Sigmoid colon (tissue), 7 donors: ENCODE data around the gene UPK3BL2. TPM values are rescaled to one million over a fixed set of nuclear protein-coding genes. Genes with fewer than 3 reads are reported as not detected.

Experiments used
- polyA plus RNA-seq, 3 donors: library from polyadenylated mRNA; stranded (reverse); fragments of 200-250 nt; gene quantifications; one replicate each; pipeline ENCODE4 v1.2.3, GENCODE V29; 2013
- total RNA-seq, 4 donors: library from RNA; depleted of rRNA; stranded (reverse); fragments of >200 nt; gene quantifications; one replicate each; pipeline ENCODE4 v1.1.0, GENCODE V29; 2016
- donor health status: healthy with polysubstance abuse.
- donor health status: Bipolar disorder and iron deficiency.
- donor health status: healthy.

The UPK3BL2 gene
- total and polyA plus RNA-seq, 7 donors: 0.99 to 14.2 (median 3.6) TPM; not detected in 2

Other genes starting within 250 kb of the UPK3BL2 start
- gene SPDYE6, start 187.3 kb downstream of the UPK3BL2 start, total RNA-seq: not detected
- under 1 TPM in 1 of 3 donors, not detected in 2; 0.23 TPM for gene SPDYE6, start 187.3 kb downstream of the UPK3BL2 start, polyA plus RNA-seq
- 10 to 100 TPM; 19.9 to 29.9 (median 25.9) TPM for gene PRKRIP1, start 147.3 kb downstream of the UPK3BL2 start, total RNA-seq
- 10 to 100 TPM in 2 of 3 donors, 1 to 10 TPM in 1; 9.0 to 24.1 (median 12.6) TPM for gene PRKRIP1, start 147.3 kb downstream of the UPK3BL2 start, polyA plus RNA-seq
- 10 to 100 TPM in 2 of 4 donors, 1 to 10 TPM in 2; 6.4 to 15.8 (median 11.1) TPM for gene ORAI2, start 110.1 kb downstream of the UPK3BL2 start, total RNA-seq
- 10 to 100 TPM in 1 of 3 donors, 1 to 10 TPM in 2; 1.4 to 38.7 (median 3.6) TPM for gene ORAI2, start 110.1 kb downstream of the UPK3BL2 start, polyA plus RNA-seq
- gene ALKBH4, start 78.8 kb downstream of the UPK3BL2 start, total RNA-seq: 10 to 100 TPM in 3 of 4 donors, 1 to 10 TPM in 1; 8.0 to 26.7 (median 15.5) TPM
- 10 to 100 TPM in 2 of 3 donors, 1 to 10 TPM in 1; 9.2 to 10.2 (median 10.2) TPM for gene ALKBH4, start 78.8 kb downstream of the UPK3BL2 start, polyA plus RNA-seq
- gene LRWD1, start 78.7 kb downstream of the UPK3BL2 start, total RNA-seq: 10 to 100 TPM in 1 of 4 donors, 1 to 10 TPM in 3; 7.2 to 19.4 (median 8.8) TPM
- gene LRWD1, start 78.7 kb downstream of the UPK3BL2 start, polyA plus RNA-seq: 10 to 100 TPM; 13.4 to 18.8 (median 16.2) TPM
- gene POLR2J, start 64.8 kb downstream of the UPK3BL2 start, total RNA-seq: 10 to 100 TPM in 3 of 4 donors, 1 to 10 TPM in 1; 9.9 to 29.3 (median 20.5) TPM
- gene POLR2J, start 64.8 kb downstream of the UPK3BL2 start, polyA plus RNA-seq: 100 to 1,000 TPM in 2 of 3 donors, 10 to 100 TPM in 1; 75.1 to 190 (median 166) TPM
- 10 to 100 TPM in 2 of 4 donors, 1 to 10 TPM in 2; 2.5 to 39.1 (median 12.9) TPM for gene RASA4B, start 25.9 kb downstream of the UPK3BL2 start, total RNA-seq
- 10 to 100 TPM; 11.4 to 24.4 (median 16.6) TPM for gene RASA4B, start 25.9 kb downstream of the UPK3BL2 start, polyA plus RNA-seq
- gene SPDYE2, start 7.5 kb upstream of the UPK3BL2 start, total RNA-seq: not detected
- gene SPDYE2, start 7.5 kb upstream of the UPK3BL2 start, polyA plus RNA-seq: under 1 TPM in 1 of 3 donors, not detected in 2; 0.12 TPM
- gene POLR2J3, start 28.9 kb upstream of the UPK3BL2 start, total RNA-seq: 10 to 100 TPM; 10.7 to 19.1 (median 15.1) TPM
- gene POLR2J3, start 28.9 kb upstream of the UPK3BL2 start, polyA plus RNA-seq: 100 to 1,000 TPM in 1 of 3 donors, 10 to 100 TPM in 2; 13.9 to 103 (median 33.6) TPM
- 100 to 1,000 TPM in 1 of 4 donors, 10 to 100 TPM in 3; 12.0 to 113 (median 41.7) TPM for gene RASA4, start 73.1 kb upstream of the UPK3BL2 start, total RNA-seq
- gene RASA4, start 73.1 kb upstream of the UPK3BL2 start, polyA plus RNA-seq: 10 to 100 TPM in 1 of 3 donors, 1 to 10 TPM in 2; 5.4 to 35.3 (median 7.4) TPM
- 10 to 100 TPM; 18.1 to 43.5 (median 22.5) TPM for gene UPK3BL1, start 99.1 kb upstream of the UPK3BL2 start, total RNA-seq
- 10 to 100 TPM in 2 of 3 donors, 1 to 10 TPM in 1; 8.8 to 32.1 (median 10.2) TPM for gene UPK3BL1, start 99.1 kb upstream of the UPK3BL2 start, polyA plus RNA-seq
- not detected for gene SPDYE2B, start 106.6 kb upstream of the UPK3BL2 start, total RNA-seq
- not detected for gene SPDYE2B, start 106.6 kb upstream of the UPK3BL2 start, polyA plus RNA-seq
- gene POLR2J2, start 128.0 kb upstream of the UPK3BL2 start, total RNA-seq: 1 to 10 TPM in 3 of 4 donors, not detected in 1; 1.5 to 6.2 (median 3.0) TPM
- 1 to 10 TPM in 2 of 3 donors, not detected in 1; 1.2 to 5.7 TPM for gene POLR2J2, start 128.0 kb upstream of the UPK3BL2 start, polyA plus RNA-seq
- 10 to 100 TPM; 14.8 to 17.5 (median 16.5) TPM for gene FAM185A, start 205.3 kb upstream of the UPK3BL2 start, total RNA-seq
- 1 to 10 TPM; 4.8 to 6.0 (median 4.9) TPM for gene FAM185A, start 205.3 kb upstream of the UPK3BL2 start, polyA plus RNA-seq